Mammary epithelial cell (primary cell): Measurements from ENCODE around the gene KCNIP1.

Source experiments
- CTCF ChIP-seq, 2 donors: IDR thresholded peaks in 1 of 2; conservative IDR thresholded peaks in 1 of 2; 2 replicates each; pipeline ENCODE4 v1.5.1; 2011 to 2012; ENCODE audit warnings: inconsistent platforms in 2 of 2, low read length in 2 of 2, mild to moderate bottlenecking in 2 of 2, control low read depth in 1 of 2, low read depth in 1 of 2; ENCODE audit not compliant: insufficient read depth in 1 of 2; ENCODE audit errors: extremely low read depth in 1 of 2
- EZH2 ChIP-seq: IDR thresholded peaks from 2 replicates; pipeline ENCODE4 v1.6.1; 2012; ENCODE audit warnings: low read length, inconsistent platforms, borderline replicate concordance

GRCh38 chr5:170471551-170472178 is 32.2 kb upstream of the KCNIP1 start:
- TF ChIP-seq CTCF (conservative IDR thresholded peaks at IDR 0.05 in 1 of 2, IDR thresholded peaks at IDR 0.05 in 1 of 2; ENCODE audit: extremely low read depth in 1 of 2, insufficient read depth in 1 of 2, low read depth in 1 of 2, low read length in 2 of 2) (no peak), EZH2 (no peak)
